ENCODE results near the gene F11R.
A peak's percentile ranks its signal among the peaks of the same experiment; 100 is the strongest.
"Not testable (repeated sequence)": the region's sequence is repeated elsewhere in the genome, so short reads cannot be mapped to it uniquely, and the experiment has no call there.

Gene F11R

GRCh38 chr1:161044535-161044907 is 23.6 kb upstream of the F11R start:
- no peak for DNase-seq (ENCODE audit: low read depth in 2 of 2)

- DNase-seq (ENCODE audit: low read depth in 2 of 2) = no peak
These were observed 18.6 kb upstream of the F11R start for GRCh38 chr1:161039546-161039945.

- DNase-seq (ENCODE audit: low read depth in 2 of 2) = no peak
These were observed 18.2 kb upstream of the F11R start for GRCh38 chr1:161039154-161039545.

GRCh38 chr1:161038523-161039153 is 17.7 kb upstream of the F11R start, which contains the start of gene TSTD1:
TSS of gene TSTD1 (minus strand) at chr1:161038964. CDS start at chr1:161038889, 75 bp downstream.
- peak; percentile 69 to 81 for DNase-seq (ENCODE audit: low read depth in 2 of 2)

GRCh38 chr1:161037661-161038522 is 16.9 kb upstream of the F11R start:
- DNase-seq (ENCODE audit: low read depth in 2 of 2) = no peak

GRCh38 chr1:161033751-161034150 is 12.8 kb upstream of the F11R start:
- no peak for DNase-seq (ENCODE audit: low read depth in 2 of 2)

GRCh38 chr1:161032409-161032808 is 11.5 kb upstream of the F11R start:
- DNase-seq (ENCODE audit: low read depth in 2 of 2) = no peak

GRCh38 chr1:161031874-161032273 is 10.9 kb upstream of the F11R start:
- DNase-seq (ENCODE audit: low read depth in 2 of 2) = no peak

GRCh38 chr1:161029466-161029865 is 8.5 kb upstream of the F11R start:
- DNase-seq (ENCODE audit: low read depth in 2 of 2) = not testable (repeated sequence)

- DNase-seq (ENCODE audit: low read depth in 2 of 2) = not testable (repeated sequence)
These were observed 6.0 kb upstream of the F11R start for GRCh38 chr1:161026954-161027353.

- DNase-seq (ENCODE audit: low read depth in 2 of 2) = not testable (repeated sequence)
These were observed 1.5 kb upstream of the F11R start for GRCh38 chr1:161022432-161022831.

- no peak for DNase-seq (ENCODE audit: low read depth in 2 of 2)
These were observed 1.0 kb upstream of the F11R start for GRCh38 chr1:161021970-161022353.

- DNase-seq (ENCODE audit: low read depth in 2 of 2) = peak; percentile 65 to 76
These were observed 415 bp upstream of the F11R start for GRCh38 chr1:161021165-161021969.

GRCh38 chr1:161019751-161020495 is 1.0 kb downstream of the F11R start:
- DNase-seq (ENCODE audit: low read depth in 2 of 2) = no peak

GRCh38 chr1:161019111-161019660 is 1.8 kb downstream of the F11R start:
- not testable (repeated sequence) for DNase-seq (ENCODE audit: low read depth in 2 of 2)

GRCh38 chr1:161018631-161018930 is 2.4 kb downstream of the F11R start:
- no peak for DNase-seq (ENCODE audit: low read depth in 2 of 2)

- no peak for DNase-seq (ENCODE audit: low read depth in 2 of 2)
These were observed 3.0 kb downstream of the F11R start for GRCh38 chr1:161017756-161018630.

GRCh38 chr1:161017181-161017580 is 3.8 kb downstream of the F11R start:
- not testable (repeated sequence) for DNase-seq (ENCODE audit: low read depth in 2 of 2)

GRCh38 chr1:161016683-161017082 is 4.3 kb downstream of the F11R start:
- not testable (repeated sequence) for DNase-seq (ENCODE audit: low read depth in 2 of 2)

- peak in 1 of 2 experiments; percentile 65 for DNase-seq (ENCODE audit: low read depth in 2 of 2)
These were observed 7.3 kb downstream of the F11R start for GRCh38 chr1:161013488-161014230.

All from stimulated activated CD4-positive, alpha-beta T cell treated with anti-CD3 and anti-CD28 coated beads, Interleukin-12 subunit alpha, Interleukin-12 subunit beta, amount 100 ng/mL, for 24 hours (primary cell).